CD4-positive, alpha-beta T cell (primary cell): ENCODE data around the gene PLEKHG2. TPM values are rescaled to one million over a fixed set of nuclear protein-coding genes. Genes with fewer than 3 reads are reported as not detected.

ENCODE experiments used
- ATAC-seq: fragments of 200-7000 bp; cut with Tn5 transposase; one replicate; pipeline ENCODE4 v1.10.0; 2022; ENCODE audit warnings: mild to moderate bottlenecking; ENCODE audit not compliant: poor library complexity
- CTCF ChIA-PET: fragments of 350-600 bp; sonication (Branson Sonifier 250); formaldehyde crosslinking; loops from one replicate; lab custom pipeline; 2021; ENCODE audit warnings: antibody characterized with exemption, inconsistent platforms; lab: Charles Lee
- POLR2A ChIA-PET: fragments of 350-600 bp; sonication (Branson Sonifier 250); formaldehyde crosslinking; loops from one replicate; lab custom pipeline; 2021; ENCODE audit warnings: antibody characterized with exemption, inconsistent platforms; lab: Charles Lee
- DNase-seq, 14 experiments: peaks; one replicate each; pipeline ENCODE4 v3.0.0-alpha.2; 2013 to 2020; ENCODE audit warnings: mixed read lengths in 2 of 14
- H3K27ac ChIP-seq, 2 donors: one replicate each; pipeline versions ENCODE4 v1.5.1 to v1.7.0; 2013; ENCODE audit warnings: low read length in 2 of 2, low read depth in 1 of 2, mild to moderate bottlenecking in 1 of 2
- H3K27me3 ChIP-seq, 2 experiments: 1 replicate in 1 of 2; 2 replicates in 1 of 2; pipeline versions ENCODE4 v1.6.1 to v1.7.0; 2013; ENCODE audit warnings: low read length in 2 of 2, control low read depth in 1 of 2, mild to moderate bottlenecking in 1 of 2, moderate library complexity in 1 of 2; ENCODE audit not compliant: insufficient read depth in 2 of 2, control insufficient read depth in 1 of 2
- H3K36me3 ChIP-seq: one replicate; pipeline ENCODE4 v1.6.1; 2013; ENCODE audit warnings: low read length, control low read depth; ENCODE audit not compliant: insufficient read depth
- H3K4me1 ChIP-seq: one replicate; pipeline ENCODE4 v1.6.1; 2013; ENCODE audit warnings: low read length, control low read depth; ENCODE audit not compliant: insufficient read depth
- H3K4me3 ChIP-seq: one replicate; pipeline ENCODE4 v1.5.1; 2013; ENCODE audit warnings: mild to moderate bottlenecking, low read length, moderate library complexity
- H3K9me3 ChIP-seq, 2 experiments: 1 replicate in 1 of 2; 2 replicates in 1 of 2; pipeline versions ENCODE4 v1.6.1 to v1.7.0; 2013; ENCODE audit warnings: low read length in 2 of 2, mild to moderate bottlenecking in 2 of 2, control low read depth in 1 of 2, moderate library complexity in 1 of 2; ENCODE audit not compliant: control insufficient read depth in 1 of 2, insufficient read depth in 1 of 2
- H3K27ac Mint-ChIP-seq: one replicate; pipeline ENCODE4 v1.8.0; 2020; ENCODE audit warnings: mixed read lengths
- H3K27me3 Mint-ChIP-seq: one replicate; pipeline ENCODE4 v1.8.0; 2021; ENCODE audit warnings: mixed read lengths
- H3K36me3 Mint-ChIP-seq: one replicate; pipeline ENCODE4 v1.8.0; 2021; ENCODE audit warnings: low read depth, mixed read lengths
- H3K4me1 Mint-ChIP-seq: one replicate; pipeline ENCODE4 v1.8.0; 2021; ENCODE audit warnings: low read depth, mixed read lengths
- H3K4me3 Mint-ChIP-seq: one replicate; pipeline ENCODE4 v1.8.0; 2020; ENCODE audit warnings: mild to moderate bottlenecking, mixed read lengths
- H3K9me3 Mint-ChIP-seq: one replicate; pipeline ENCODE4 v1.8.0; 2020; ENCODE audit warnings: mixed read lengths
- CTCF ChIP-seq: fragments of 200-600 bp; IDR thresholded peaks from one replicate; pipeline ENCODE4 v1.8.0; 2022; ENCODE audit warnings: antibody characterized with exemption, mild to moderate bottlenecking
- intact Hi-C, 2 experiments: fragments of 100-400 bp; cut with DNase I in 1 of 2; cut with micrococcal nuclease in 1 of 2; formaldehyde crosslinking; loops; one replicate each; pipeline versions ENCODE4 v1.15.1 to v1.9.0; 2023 to 2025; cut with DNase I, micrococcal nuclease
- total RNA-seq, 174 experiments: library from RNA in 2 of 174; stranded (reverse) in 2 of 174; gene quantifications; one replicate each; pipeline ENCODE4 v1.2.3 and lab custom pipeline; 2021 to 2026

PLEKHG2 gene
- total RNA-seq, 2 experiments from 2014 or later, result 80.6 to 81.4 TPM

- H3K9me3 ChIP-seq, result no peaks in the 10 kb centered on the region
- ChIA-PET CTCF (interaction anchor here (0.6 to 1.4 kb wide), 2 partner anchors 9 to 210 kb away, joined by 3 to 6 read pairs; partner anchors contain the start of gene PLEKHG2), POLR2A (interaction anchor here (0.9 to 1.6 kb wide), 2 partner anchors 8 to 15 kb away, joined by 3 read pairs; partner anchors contain the start of genes PLEKHG2 and RPS16)
- Mint-ChIP-seq H3K36me3 (peaks cover 48% of the 10 kb centered on the region), H3K4me3 (no peak overlapping the region), H3K4me1 (no peaks in the 10 kb centered on the region), H3K9me3 (no peaks in the 10 kb centered on the region), H3K27ac (no peak overlapping the region), H3K27me3 (no peaks in the 10 kb centered on the region)
- no peaks in the 10 kb centered on the region for H3K4me1 ChIP-seq
- no peak overlapping the region for H3K27ac ChIP-seq
- intact Hi-C loops, result no loop called here
- no peaks in the 10 kb centered on the region for H3K27me3 ChIP-seq
- peaks cover 31% of the 10 kb centered on the region for H3K36me3 ChIP-seq
- TF ChIP-seq CTCF, result no peak
- H3K4me3 ChIP-seq, result no peak overlapping the region
- DNase-seq (peak in 2 of 14 experiments; percentile 11 to 43), ATAC-seq (no peak)
Measured at GRCh38 chr19:39420769-39421168, 8.3 kb downstream of the PLEKHG2 start.

- Histone ChIP-seq H3K36me3 (peaks cover 31% of the 10 kb centered on the region), H3K9me3 (no peaks in the 10 kb centered on the region), H3K4me1 (no peaks in the 10 kb centered on the region), H3K27ac (no peak overlapping the region), H3K4me3 (no peak overlapping the region), H3K27me3 (no peaks in the 10 kb centered on the region)
- Mint-ChIP-seq H3K9me3 (no peaks in the 10 kb centered on the region), H3K4me3 (no peak overlapping the region), H3K36me3 (peaks cover 53% of the 10 kb centered on the region), H3K27ac (no peak overlapping the region), H3K4me1 (no peaks in the 10 kb centered on the region), H3K27me3 (no peaks in the 10 kb centered on the region)
- ChIA-PET CTCF (no interaction called here), POLR2A (interaction anchor here (1.6 kb wide), 1 partner anchor 14 kb away, joined by 3 read pairs; the partner anchor contains the start of gene RPS16)
- ATAC-seq (no peak), DNase-seq (peak in 2 of 14 experiments; percentile 17 to 39)
- TF ChIP-seq CTCF, result no peak
- intact Hi-C loops, result no loop called here
Measured at GRCh38 chr19:39422020-39422419, 9.6 kb downstream of the PLEKHG2 start.

GRCh38 chr19:39423258-39424086 lies 11.0 kb downstream of the PLEKHG2 start:
- no peak overlapping the region for H3K4me3 Mint-ChIP-seq
- H3K36me3 Mint-ChIP-seq, result peaks cover 42% of the 10 kb centered on the region
- H3K36me3 ChIP-seq, result peaks cover 28% of the 10 kb centered on the region
- peaks cover 2% of the 10 kb centered on the region for H3K4me1 ChIP-seq
- no peaks in the 10 kb centered on the region for H3K27me3 Mint-ChIP-seq
- no peaks in the 10 kb centered on the region for H3K27me3 ChIP-seq
- no peak overlapping the region for H3K27ac ChIP-seq
- no peak overlapping the region for H3K4me3 ChIP-seq
- intact Hi-C loops, result no loop called here
- H3K9me3 ChIP-seq, result no peaks in the 10 kb centered on the region
- peak overlapping the region; percentile 55 for H3K27ac Mint-ChIP-seq
- CTCF ChIA-PET, result no interaction called here
- no peaks in the 10 kb centered on the region for H3K9me3 Mint-ChIP-seq
- H3K4me1 Mint-ChIP-seq, result no peaks in the 10 kb centered on the region
- no peak for TF ChIP-seq CTCF
- ATAC-seq, result no peak
- POLR2A ChIA-PET, result interaction anchor here (1.8 kb wide), 1 partner anchor 12 kb away, joined by 9 read pairs; the partner anchor contains the start of gene RPS16
- peak in 2 of 14 experiments; percentile 13 to 42 for DNase-seq
